SK-N-SH treated with all-trans-retinoic acid at 6 μM for 48 hours (cell line): ENCODE measurements around the gene ATP2C1.

ENCODE experiments used
- ATAC-seq: fragments of 200-7000 bp; cut with Tn5 transposase; 3 replicates; pipeline ENCODE4 v1.9.1; 2020; ENCODE audit warnings: mild to moderate bottlenecking, moderate library complexity
- ARNTL ChIP-seq: fragments of 450-650 bp; formaldehyde crosslinking; IDR thresholded peaks from 2 replicates; pipeline ENCODE4 v1.5.0; 2020; ENCODE audit warnings: low read depth, mild to moderate bottlenecking, moderate library complexity, borderline replicate concordance
- BACH2 ChIP-seq: fragments of 250-450 bp; sonication (Bioruptor Pico); IDR thresholded peaks from 2 replicates; pipeline ENCODE4 v1.9.0; 2021; ENCODE audit warnings: mild to moderate bottlenecking, borderline replicate concordance
- CSDC2 ChIP-seq: fragments of 250-450 bp; sonication (Bioruptor Pico); IDR thresholded peaks from 2 replicates; pipeline ENCODE4 v1.5.0; 2020; ENCODE audit warnings: mild to moderate bottlenecking, moderate library complexity
- ESRRG ChIP-seq: fragments of 250-450 bp; sonication (Bioruptor Pico); IDR thresholded peaks from 2 replicates; pipeline ENCODE4 v1.6.1; 2021; ENCODE audit warnings: mild to moderate bottlenecking
- GLIS3 ChIP-seq: fragments of 250-450 bp; sonication (Bioruptor Pico); IDR thresholded peaks from 2 replicates; pipeline ENCODE4 v1.5.0; 2020; ENCODE audit warnings: mild to moderate bottlenecking, moderate library complexity
- ISL1 ChIP-seq: fragments of 250-450 bp; sonication (Bioruptor Pico); IDR thresholded peaks from 2 replicates; pipeline ENCODE4 v2.1.2; 2022; ENCODE audit warnings: mild to moderate bottlenecking, moderate library complexity
- OSR1 ChIP-seq: fragments of 250-450 bp; sonication (Bioruptor Pico); IDR thresholded peaks from 2 replicates; pipeline ENCODE4 v1.8.0; 2022; ENCODE audit warnings: moderate library complexity, mild to moderate bottlenecking, inconsistent platforms
- PPARA ChIP-seq: fragments of 250-450 bp; sonication (Bioruptor Pico); IDR thresholded peaks from 2 replicates; pipeline ENCODE4 v1.5.0; 2020; ENCODE audit warnings: mild to moderate bottlenecking, borderline replicate concordance
- RARB ChIP-seq: fragments of 250-450 bp; sonication (Bioruptor Pico); IDR thresholded peaks from 2 replicates; pipeline ENCODE4 v1.8.0; 2021; ENCODE audit warnings: mild to moderate bottlenecking, moderate library complexity
- SNAI2 ChIP-seq: fragments of 250-450 bp; sonication (Bioruptor Pico); IDR thresholded peaks from 2 replicates; pipeline ENCODE4 v1.5.0; 2020; ENCODE audit warnings: mild to moderate bottlenecking, moderate library complexity
- TOX ChIP-seq: fragments of 250-450 bp; sonication (Bioruptor Pico); IDR thresholded peaks from 2 replicates; pipeline ENCODE4 v1.8.0; 2021; ENCODE audit warnings: mild to moderate bottlenecking, moderate library complexity, borderline replicate concordance
- ZC3H10 ChIP-seq: fragments of 250-450 bp; sonication (Bioruptor Pico); IDR thresholded peaks from 2 replicates; pipeline ENCODE4 v1.5.1; 2021; ENCODE audit warnings: mild to moderate bottlenecking, moderate library complexity
- ZFP3 ChIP-seq: fragments of 250-450 bp; sonication (Bioruptor Pico); IDR thresholded peaks from 2 replicates; pipeline ENCODE4 v1.5.0; 2020; ENCODE audit warnings: mild to moderate bottlenecking, moderate library complexity
- ZFP30 ChIP-seq: fragments of 450-650 bp; formaldehyde crosslinking; IDR thresholded peaks from 2 replicates; pipeline ENCODE4 v1.5.0; 2022; ENCODE audit warnings: mild to moderate bottlenecking, moderate library complexity
- ZNF565 ChIP-seq: fragments of 450-650 bp; formaldehyde crosslinking; conservative IDR thresholded peaks from 2 replicates; pipeline ENCODE4 v1.5.0; 2020; ENCODE audit warnings: low read depth, mild to moderate bottlenecking, moderate library complexity
- ZNF70 ChIP-seq: fragments of 450-650 bp; formaldehyde crosslinking; IDR thresholded peaks from 2 replicates; pipeline ENCODE4 v1.5.0; 2020; ENCODE audit warnings: mild to moderate bottlenecking, moderate library complexity
- ZNF8 ChIP-seq: fragments of 450-650 bp; formaldehyde crosslinking; IDR thresholded peaks from 2 replicates; pipeline ENCODE4 v1.5.0; 2020; ENCODE audit warnings: mild to moderate bottlenecking, moderate library complexity
- TF ChIP-seq, protein P1 (sequence below): fragments of 250-450 bp; sonication (Bioruptor Pico); IDR thresholded peaks from 2 replicates; pipeline ENCODE4 v1.8.0; 2021; ENCODE audit warnings: low read depth, mild to moderate bottlenecking, moderate library complexity, borderline replicate concordance
- TF ChIP-seq, protein P2 (sequence below): fragments of 250-450 bp; sonication (Bioruptor Pico); IDR thresholded peaks from 2 replicates; pipeline ENCODE4 v1.5.1; 2021; ENCODE audit warnings: mild to moderate bottlenecking, moderate library complexity
- TF ChIP-seq, protein P3 (sequence below): fragments of 250-450 bp; sonication (Bioruptor Pico); IDR thresholded peaks from 2 replicates; pipeline ENCODE4 v1.8.0; 2020; ENCODE audit warnings: mild to moderate bottlenecking, moderate library complexity, borderline replicate concordance
- TF ChIP-seq, protein P4 (sequence below): fragments of 250-450 bp; sonication (Bioruptor Pico); IDR thresholded peaks from 2 replicates; pipeline ENCODE4 v1.5.1; 2020; ENCODE audit warnings: low read depth, mild to moderate bottlenecking, moderate library complexity

The ATP2C1 gene

DNA sequence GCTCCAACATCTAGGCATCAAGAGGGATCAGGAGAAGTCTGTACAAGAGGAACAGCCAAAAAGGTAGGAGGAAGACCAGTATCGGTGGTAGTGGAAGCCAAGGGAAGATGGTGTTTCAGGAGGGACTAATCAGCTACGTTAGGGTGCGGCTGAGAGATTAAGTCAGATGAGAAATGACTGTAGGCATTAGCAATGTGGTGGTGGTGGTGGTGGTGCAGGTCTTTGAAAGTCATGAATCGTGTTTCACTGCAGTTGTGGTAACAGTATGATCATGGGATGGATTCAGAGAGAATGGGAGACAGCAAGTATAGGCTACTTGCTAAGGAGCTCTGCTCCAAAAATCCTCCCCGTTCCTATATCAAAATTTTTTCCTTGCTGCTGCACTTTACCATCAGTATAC, 97.2 kb downstream of the ATP2C1 start:
- no peak for ATAC-seq
- TF ChIP-seq RARB (CRISPR knock-in tag) (no peak), ZC3H10 (CRISPR knock-in tag) (no peak), TOX (CRISPR knock-in tag) (no peak), CSDC2 (no peak), OSR1 (CRISPR knock-in tag) (no peak), SNAI2 (CRISPR knock-in tag) (no peak), ESRRG (no peak), ZFP30 (CRISPR knock-in tag) (no peak), ZNF565 (no peak), ZNF70 (CRISPR knock-in tag) (no peak), ZNF8 (no peak), ZFP3 (CRISPR knock-in tag) (no peak), ARNTL (CRISPR knock-in tag) (no peak), ISL1 (CRISPR knock-in tag) (no peak), GLIS3 (CRISPR knock-in tag) (no peak), BACH2 (CRISPR knock-in tag) (no peak)
- TF ChIP-seq, protein P1, sequence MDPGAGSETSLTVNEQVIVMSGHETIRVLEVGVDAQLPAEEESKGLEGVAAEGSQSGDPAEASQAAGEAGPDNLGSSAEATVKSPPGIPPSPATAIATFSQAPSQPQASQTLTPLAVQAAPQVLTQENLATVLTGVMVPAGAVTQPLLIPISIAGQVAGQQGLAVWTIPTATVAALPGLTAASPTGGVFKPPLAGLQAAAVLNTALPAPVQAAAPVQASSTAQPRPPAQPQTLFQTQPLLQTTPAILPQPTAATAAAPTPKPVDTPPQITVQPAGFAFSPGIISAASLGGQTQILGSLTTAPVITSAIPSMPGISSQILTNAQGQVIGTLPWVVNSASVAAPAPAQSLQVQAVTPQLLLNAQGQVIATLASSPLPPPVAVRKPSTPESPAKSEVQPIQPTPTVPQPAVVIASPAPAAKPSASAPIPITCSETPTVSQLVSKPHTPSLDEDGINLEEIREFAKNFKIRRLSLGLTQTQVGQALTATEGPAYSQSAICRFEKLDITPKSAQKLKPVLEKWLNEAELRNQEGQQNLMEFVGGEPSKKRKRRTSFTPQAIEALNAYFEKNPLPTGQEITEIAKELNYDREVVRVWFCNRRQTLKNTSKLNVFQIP (CRISPR knock-in tag), result no peak
- TF ChIP-seq, protein P2, sequence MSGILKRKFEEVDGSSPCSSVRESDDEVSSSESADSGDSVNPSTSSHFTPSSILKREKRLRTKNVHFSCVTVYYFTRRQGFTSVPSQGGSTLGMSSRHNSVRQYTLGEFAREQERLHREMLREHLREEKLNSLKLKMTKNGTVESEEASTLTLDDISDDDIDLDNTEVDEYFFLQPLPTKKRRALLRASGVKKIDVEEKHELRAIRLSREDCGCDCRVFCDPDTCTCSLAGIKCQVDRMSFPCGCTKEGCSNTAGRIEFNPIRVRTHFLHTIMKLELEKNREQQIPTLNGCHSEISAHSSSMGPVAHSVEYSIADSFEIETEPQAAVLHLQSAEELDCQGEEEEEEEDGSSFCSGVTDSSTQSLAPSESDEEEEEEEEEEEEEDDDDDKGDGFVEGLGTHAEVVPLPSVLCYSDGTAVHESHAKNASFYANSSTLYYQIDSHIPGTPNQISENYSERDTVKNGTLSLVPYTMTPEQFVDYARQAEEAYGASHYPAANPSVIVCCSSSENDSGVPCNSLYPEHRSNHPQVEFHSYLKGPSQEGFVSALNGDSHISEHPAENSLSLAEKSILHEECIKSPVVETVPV (CRISPR knock-in tag), result no peak
- TF ChIP-seq, protein P3, sequence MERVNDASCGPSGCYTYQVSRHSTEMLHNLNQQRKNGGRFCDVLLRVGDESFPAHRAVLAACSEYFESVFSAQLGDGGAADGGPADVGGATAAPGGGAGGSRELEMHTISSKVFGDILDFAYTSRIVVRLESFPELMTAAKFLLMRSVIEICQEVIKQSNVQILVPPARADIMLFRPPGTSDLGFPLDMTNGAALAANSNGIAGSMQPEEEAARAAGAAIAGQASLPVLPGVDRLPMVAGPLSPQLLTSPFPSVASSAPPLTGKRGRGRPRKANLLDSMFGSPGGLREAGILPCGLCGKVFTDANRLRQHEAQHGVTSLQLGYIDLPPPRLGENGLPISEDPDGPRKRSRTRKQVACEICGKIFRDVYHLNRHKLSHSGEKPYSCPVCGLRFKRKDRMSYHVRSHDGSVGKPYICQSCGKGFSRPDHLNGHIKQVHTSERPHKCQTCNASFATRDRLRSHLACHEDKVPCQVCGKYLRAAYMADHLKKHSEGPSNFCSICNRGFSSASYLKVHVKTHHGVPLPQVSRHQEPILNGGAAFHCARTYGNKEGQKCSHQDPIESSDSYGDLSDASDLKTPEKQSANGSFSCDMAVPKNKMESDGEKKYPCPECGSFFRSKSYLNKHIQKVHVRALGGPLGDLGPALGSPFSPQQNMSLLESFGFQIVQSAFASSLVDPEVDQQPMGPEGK (CRISPR knock-in tag), result no peak
- TF ChIP-seq, protein P4, sequence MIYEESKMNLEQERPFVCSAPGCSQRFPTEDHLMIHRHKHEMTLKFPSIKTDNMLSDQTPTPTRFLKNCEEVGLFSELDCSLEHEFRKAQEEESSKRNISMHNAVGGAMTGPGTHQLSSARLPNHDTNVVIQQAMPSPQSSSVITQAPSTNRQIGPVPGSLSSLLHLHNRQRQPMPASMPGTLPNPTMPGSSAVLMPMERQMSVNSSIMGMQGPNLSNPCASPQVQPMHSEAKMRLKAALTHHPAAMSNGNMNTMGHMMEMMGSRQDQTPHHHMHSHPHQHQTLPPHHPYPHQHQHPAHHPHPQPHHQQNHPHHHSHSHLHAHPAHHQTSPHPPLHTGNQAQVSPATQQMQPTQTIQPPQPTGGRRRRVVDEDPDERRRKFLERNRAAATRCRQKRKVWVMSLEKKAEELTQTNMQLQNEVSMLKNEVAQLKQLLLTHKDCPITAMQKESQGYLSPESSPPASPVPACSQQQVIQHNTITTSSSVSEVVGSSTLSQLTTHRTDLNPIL, result no peak

DNA sequence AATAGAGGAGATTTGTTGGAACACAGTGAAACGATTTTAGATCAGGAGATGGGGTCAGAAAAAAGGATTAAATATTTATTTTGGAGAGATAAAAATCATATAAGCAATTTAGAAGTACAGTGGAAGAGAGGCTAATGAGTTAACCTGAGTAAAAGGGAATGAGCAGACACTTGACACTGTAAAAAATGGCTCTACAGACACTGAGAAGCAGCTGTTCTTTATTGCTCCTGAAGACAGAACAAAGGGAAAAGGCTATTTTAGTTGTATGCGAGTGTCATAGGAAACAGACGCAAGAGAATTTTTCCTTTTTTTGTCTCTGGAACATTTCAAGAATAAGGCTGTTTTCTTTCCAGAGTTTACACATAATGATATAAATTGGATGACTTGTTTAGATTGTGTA, 98.5 kb downstream of the ATP2C1 start:
- ATAC-seq, result no peak
- no peak for TF ChIP-seq SNAI2 (CRISPR knock-in tag)
- no peak for TF ChIP-seq ZNF8
- no peak for TF ChIP-seq ESRRG
- TF ChIP-seq, protein P4, result no peak
- TF ChIP-seq BACH2 (CRISPR knock-in tag), result no peak
- TF ChIP-seq ZFP30 (CRISPR knock-in tag), result no peak
- no peak for TF ChIP-seq ZNF70 (CRISPR knock-in tag)
- TF ChIP-seq OSR1 (CRISPR knock-in tag), result no peak
- TF ChIP-seq, protein P1 (CRISPR knock-in tag), result no peak
- TF ChIP-seq TOX (CRISPR knock-in tag), result no peak

DNA sequence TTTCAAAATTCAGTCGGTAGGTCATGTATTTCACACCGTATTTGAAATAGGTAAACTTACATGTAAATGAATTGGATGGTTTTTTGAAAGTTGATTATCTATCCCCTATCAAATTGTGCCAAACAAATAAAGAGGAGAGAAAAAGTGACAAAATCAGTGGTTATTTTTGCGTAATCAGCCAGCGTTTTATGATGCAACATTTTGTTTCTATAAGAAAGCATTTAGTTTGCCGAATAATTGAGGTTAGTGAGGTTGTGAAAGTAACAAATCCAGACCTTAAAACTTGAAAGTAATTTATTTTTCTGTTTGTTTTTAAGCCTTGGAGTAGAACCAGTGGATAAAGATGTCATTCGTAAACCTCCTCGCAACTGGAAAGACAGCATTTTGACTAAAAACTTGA, 103.4 kb downstream of the ATP2C1 start:
- no peak for ATAC-seq
- TF ChIP-seq PPARA (CRISPR knock-in tag), result no peak
- no peak for TF ChIP-seq TOX (CRISPR knock-in tag)
- TF ChIP-seq ZNF565, result no peak
- TF ChIP-seq ZNF8, result no peak
- TF ChIP-seq ZNF70 (CRISPR knock-in tag), result no peak
- TF ChIP-seq, protein P3 (CRISPR knock-in tag), result no peak
- TF ChIP-seq ZFP30 (CRISPR knock-in tag), result no peak
- no peak for TF ChIP-seq ARNTL (CRISPR knock-in tag)
- TF ChIP-seq, protein P2 (CRISPR knock-in tag), result no peak
- no peak for TF ChIP-seq SNAI2 (CRISPR knock-in tag)
- no peak for TF ChIP-seq OSR1 (CRISPR knock-in tag)
